ENCODE results near the gene AAK1. TPM values are rescaled to one million over a fixed set of nuclear protein-coding genes. Genes with fewer than 3 reads are reported as not detected.

AAK1 gene
- total RNA-seq, 1 experiment from 2014 or later, result 30.6 TPM

DNA sequence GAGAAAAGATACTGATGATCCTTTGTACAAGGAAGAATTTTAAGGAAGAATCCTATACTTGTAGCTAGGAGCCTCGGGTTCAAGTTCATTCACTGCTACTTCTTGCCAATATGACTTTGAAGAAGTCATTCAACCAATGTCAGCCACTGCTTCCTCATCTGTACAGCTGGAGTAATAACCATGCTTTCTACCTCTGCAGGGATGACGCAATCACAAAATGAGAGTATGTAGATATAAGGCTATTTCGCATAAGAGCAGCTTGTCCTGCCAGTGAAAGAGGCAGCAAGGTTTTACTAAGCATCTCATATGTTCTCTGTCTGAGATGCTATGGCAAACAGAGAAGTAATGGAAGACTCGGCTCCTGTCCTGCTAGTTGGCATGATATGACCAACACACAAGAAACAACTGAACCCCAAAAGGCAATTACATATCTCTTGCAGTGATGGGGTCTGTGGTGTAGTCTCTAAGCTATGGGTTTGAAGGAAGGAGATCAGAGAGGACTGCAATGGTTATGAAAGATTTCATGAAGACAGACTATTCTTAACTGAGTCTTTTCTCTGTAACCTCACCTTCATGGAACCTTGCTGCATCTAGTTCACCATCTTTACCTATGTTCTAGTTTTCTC, 9.2 kb downstream of the AAK1 start:
- Histone ChIP-seq H3K27me3 (ENCODE audit: insufficient read depth, low read length) (no peaks in the 10 kb centered on the region), H3K79me1 (ENCODE audit: insufficient read depth, low read depth, low read length, poor library complexity, severe bottlenecking) (no peaks in the 10 kb centered on the region), H3K14ac (ENCODE audit: insufficient read depth, low read length) (no peak overlapping the region), H3K4ac (ENCODE audit: low read depth, low read length) (no peak overlapping the region), H2BK12ac (ENCODE audit: insufficient read length, low read depth, low read length) (no peak overlapping the region), H2AK5ac (ENCODE audit: insufficient read length, low read length) (no peak overlapping the region), H3K79me2 (ENCODE audit: insufficient read depth, low read length) (peaks cover 2% of the 10 kb centered on the region; the same call in 1 of the 2 replicates), H4K91ac (ENCODE audit: insufficient read length, low read depth, low read length) (no peak overlapping the region), H4K20me1 (ENCODE audit: control insufficient read depth, insufficient read depth, insufficient read length) (no peaks in the 10 kb centered on the region), H3K23ac (ENCODE audit: insufficient read length, low read depth, low read length) (no peak overlapping the region), H3K23me2 (ENCODE audit: insufficient read length, low read depth, low read length, poor library complexity, severe bottlenecking) (no peaks in the 10 kb centered on the region), H4K8ac (replicated peaks; ENCODE audit: insufficient read length, low read depth, low read length) (no peak overlapping the region), H3K56ac (ENCODE audit: insufficient read length, low read depth, low read length) (no peak overlapping the region), H3K4me2 (ENCODE audit: insufficient read depth, insufficient read length, low read length) (no peak overlapping the region), H3K9ac (ENCODE audit: extremely low read depth, insufficient read length, low read length) (no peak overlapping the region), H2BK15ac (ENCODE audit: low read depth, low read length) (no peak overlapping the region), H2BK20ac (ENCODE audit: low read depth, low read length, poor library complexity, severe bottlenecking) (no peak overlapping the region), H3K4me1 (ENCODE audit: insufficient read depth, low read length) (no peaks in the 10 kb centered on the region; the same call in 1 of the 2 replicates), H3K9me3 (ENCODE audit: control insufficient read depth, low read depth, low read length) (no peaks in the 10 kb centered on the region), H2BK5ac (ENCODE audit: insufficient read length, low read length) (no peak overlapping the region), H2AFZ (ENCODE audit: low read length) (no peak overlapping the region), H3K27ac (ENCODE audit: insufficient read length, low read depth, low read length) (no peak overlapping the region), H3K18ac (ENCODE audit: insufficient read length, low read depth, low read length) (no peak overlapping the region), H3T11ph (ENCODE audit: low read length) (no peak overlapping the region), H4K5ac (ENCODE audit: insufficient read length, low read depth, low read length) (no peak overlapping the region), H2BK120ac (ENCODE audit: low read depth, low read length, poor library complexity, severe bottlenecking) (no peak overlapping the region)
- H3K9me3 Mint-ChIP-seq, result no peaks in the 10 kb centered on the region
- H3K4me1 Mint-ChIP-seq, result peaks cover 23 to 26% of the 10 kb centered on the region in 2 experiments
- no peaks in the 10 kb centered on the region for H3K27me3 Mint-ChIP-seq (ENCODE audit: low read depth)
- no peak overlapping the region for H3K27ac Mint-ChIP-seq
- H3K4me3 Mint-ChIP-seq, result no peak overlapping the region
- no CpG with 5 or more reads among the region's 4 CpGs for WGBS (ENCODE audit: extremely low coverage, insufficient read length, low lambda C conversion rate)
- peaks cover 0 to 3% (median 0%) of the 10 kb centered on the region in 3 experiments; a peak in 3 of 7 replicates for H3K36me3 Mint-ChIP-seq (ENCODE audit: insufficient read depth in 1 of 3, low read depth in 3 of 3)
- no peak for DNase-seq
- TF ChIP-seq, protein P1, sequence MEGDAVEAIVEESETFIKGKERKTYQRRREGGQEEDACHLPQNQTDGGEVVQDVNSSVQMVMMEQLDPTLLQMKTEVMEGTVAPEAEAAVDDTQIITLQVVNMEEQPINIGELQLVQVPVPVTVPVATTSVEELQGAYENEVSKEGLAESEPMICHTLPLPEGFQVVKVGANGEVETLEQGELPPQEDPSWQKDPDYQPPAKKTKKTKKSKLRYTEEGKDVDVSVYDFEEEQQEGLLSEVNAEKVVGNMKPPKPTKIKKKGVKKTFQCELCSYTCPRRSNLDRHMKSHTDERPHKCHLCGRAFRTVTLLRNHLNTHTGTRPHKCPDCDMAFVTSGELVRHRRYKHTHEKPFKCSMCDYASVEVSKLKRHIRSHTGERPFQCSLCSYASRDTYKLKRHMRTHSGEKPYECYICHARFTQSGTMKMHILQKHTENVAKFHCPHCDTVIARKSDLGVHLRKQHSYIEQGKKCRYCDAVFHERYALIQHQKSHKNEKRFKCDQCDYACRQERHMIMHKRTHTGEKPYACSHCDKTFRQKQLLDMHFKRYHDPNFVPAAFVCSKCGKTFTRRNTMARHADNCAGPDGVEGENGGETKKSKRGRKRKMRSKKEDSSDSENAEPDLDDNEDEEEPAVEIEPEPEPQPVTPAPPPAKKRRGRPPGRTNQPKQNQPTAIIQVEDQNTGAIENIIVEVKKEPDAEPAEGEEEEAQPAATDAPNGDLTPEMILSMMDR (conservative IDR thresholded peaks at IDR 0.05), result no peak
